Liver (tissue), 9 donors: ENCODE measurements around the gene LHPP. TPM values are rescaled to one million over a fixed set of nuclear protein-coding genes. Genes with fewer than 3 reads are reported as not detected.

Experiments
- DNase-seq: peaks from one replicate; pipeline ENCODE4 v3.0.0-alpha.2; 2017; ENCODE audit warnings: low spot score
- H3K27ac ChIP-seq, 2 donors: one replicate each; pipeline ENCODE4 v1.7.0; 2013; ENCODE audit warnings: inconsistent platforms in 2 of 2, low read length in 2 of 2, control low read depth in 1 of 2, low read depth in 1 of 2, mild to moderate bottlenecking in 1 of 2
- H3K27me3 ChIP-seq, 4 donors: one replicate each; pipeline versions ENCODE4 v1.6.1 to v1.7.0; 2013; ENCODE audit warnings: low read length in 3 of 4, inconsistent platforms in 1 of 4, mild to moderate bottlenecking in 1 of 4, moderate library complexity in 1 of 4; ENCODE audit not compliant: control insufficient read depth in 4 of 4, insufficient read depth in 4 of 4
- H3K36me3 ChIP-seq, 4 donors: one replicate each; pipeline versions ENCODE4 v1.6.1 to v1.7.0; 2013; ENCODE audit warnings: low read length in 3 of 4, mild to moderate bottlenecking in 3 of 4, low read depth in 1 of 4, moderate library complexity in 1 of 4; ENCODE audit not compliant: control insufficient read depth in 4 of 4, insufficient read depth in 3 of 4
- H3K4me1 ChIP-seq, 4 donors: one replicate each; pipeline versions ENCODE4 v1.6.1 to v1.7.0; 2013; ENCODE audit warnings: low read length in 3 of 4, mild to moderate bottlenecking in 3 of 4, moderate library complexity in 1 of 4; ENCODE audit not compliant: control insufficient read depth in 4 of 4, insufficient read depth in 4 of 4
- H3K4me3 ChIP-seq, 3 donors: one replicate each; pipeline versions ENCODE4 v1.6.1 to v1.7.0; 2013; ENCODE audit warnings: low read length in 3 of 3, control low read depth in 1 of 3, low read depth in 1 of 3, mild to moderate bottlenecking in 1 of 3
- H3K9ac ChIP-seq, 2 donors: one replicate each; pipeline ENCODE4 v1.7.0; 2013; ENCODE audit warnings: low read length in 2 of 2, mild to moderate bottlenecking in 2 of 2, moderate library complexity in 2 of 2, control low read depth in 1 of 2, low read depth in 1 of 2
- H3K9me3 ChIP-seq, 4 donors: one replicate each; pipeline versions ENCODE4 v1.6.1 to v1.7.0; 2013; ENCODE audit warnings: low read length in 3 of 4; ENCODE audit not compliant: control insufficient read depth in 4 of 4
- ATF3 ChIP-seq: IDR thresholded peaks from 2 replicates; pipeline ENCODE4 v1.6.1; 2016; ENCODE audit warnings: antibody characterized with exemption
- CTCF ChIP-seq: fragments of 150-350 bp; IDR thresholded peaks from 2 replicates; pipeline ENCODE4 v1.5.1; 2017; ENCODE audit warnings: improper control_type of control experiment, low read depth, low read length; ENCODE audit not compliant: missing input control
- EGR1 ChIP-seq, 2 donors: IDR thresholded peaks; 2 replicates each; pipeline ENCODE4 v1.6.1; 2016 to 2018; ENCODE audit warnings: antibody characterized with exemption in 2 of 2, low read depth in 2 of 2
- FOXA1 ChIP-seq: IDR thresholded peaks from 2 replicates; pipeline ENCODE4 v1.6.1; 2016; ENCODE audit warnings: antibody characterized with exemption
- FOXA2 ChIP-seq: IDR thresholded peaks from 2 replicates; pipeline ENCODE4 v1.6.1; 2016; ENCODE audit warnings: antibody characterized with exemption
- GABPA ChIP-seq, 2 donors: IDR thresholded peaks in 1 of 2; conservative IDR thresholded peaks in 1 of 2; 2 replicates each; pipeline ENCODE4 v1.6.1; 2016; ENCODE audit warnings: antibody characterized with exemption in 2 of 2, mild to moderate bottlenecking in 1 of 2, moderate library complexity in 1 of 2
- HNF4A ChIP-seq, 2 donors: conservative IDR thresholded peaks; 2 replicates each; pipeline ENCODE4 v1.6.1; 2016; ENCODE audit warnings: antibody characterized with exemption in 2 of 2, mild to moderate bottlenecking in 2 of 2
- HNF4G ChIP-seq: IDR thresholded peaks from 2 replicates; pipeline ENCODE4 v1.6.1; 2016; ENCODE audit warnings: antibody characterized with exemption
- JUND ChIP-seq, 2 donors: IDR thresholded peaks; 2 replicates each; pipeline ENCODE4 v1.6.1; 2016; ENCODE audit warnings: antibody characterized with exemption in 2 of 2
- MAX ChIP-seq: IDR thresholded peaks from 2 replicates; pipeline ENCODE4 v1.6.1; 2016; ENCODE audit warnings: antibody characterized with exemption
- NR2F2 ChIP-seq: IDR thresholded peaks from 2 replicates; pipeline ENCODE4 v1.6.1; 2016; ENCODE audit warnings: antibody characterized with exemption
- RAD21 ChIP-seq, 2 donors: IDR thresholded peaks; 2 replicates each; pipeline ENCODE4 v1.6.1; 2016; ENCODE audit warnings: antibody characterized with exemption in 2 of 2, mild to moderate bottlenecking in 2 of 2
- REST ChIP-seq: IDR thresholded peaks from 2 replicates; pipeline ENCODE4 v1.6.1; 2016; ENCODE audit warnings: antibody characterized with exemption, mild to moderate bottlenecking
- RXRA ChIP-seq, 2 donors: IDR thresholded peaks; 2 replicates each; pipeline ENCODE4 v1.6.1; 2017 to 2018; ENCODE audit warnings: antibody characterized with exemption in 2 of 2, mild to moderate bottlenecking in 1 of 2
- SP1 ChIP-seq: IDR thresholded peaks from 2 replicates; pipeline ENCODE4 v1.6.1; 2018; ENCODE audit warnings: antibody characterized with exemption, mild to moderate bottlenecking
- TAF1 ChIP-seq: conservative IDR thresholded peaks from 2 replicates; pipeline ENCODE4 v1.6.1; 2016; ENCODE audit warnings: antibody characterized with exemption, mild to moderate bottlenecking
- YY1 ChIP-seq: IDR thresholded peaks from 2 replicates; pipeline ENCODE4 v1.6.1; 2016; ENCODE audit warnings: antibody characterized with exemption, mild to moderate bottlenecking
- ZBTB33 ChIP-seq: IDR thresholded peaks from 2 replicates; pipeline ENCODE4 v1.6.1; 2016; ENCODE audit warnings: antibody characterized with exemption
- WGBS: extraction: QIAGEN DNeasy Blood & Tissue Kit; methylation state at CpG from one replicate; pipeline ENCODE4 v1.1.7; 2013; 5-methylcytosine and 5-hydroxymethylcytosine counted together
- polyA plus RNA-seq, 2 donors: library from polyadenylated mRNA; stranded (reverse) in 1 of 2; unstranded in 1 of 2; fragments of 200-250 nt in 1 of 2; fragments of >200 nt in 1 of 2; fragmentation: Nextera tagmentation in 1 of 2; extraction: Ambion mirVana in 1 of 2; gene quantifications; one replicate each; pipeline versions ENCODE4 v1.2.1 to v1.2.3, GENCODE V29; 2013 to 2015
- total RNA-seq, 2 donors: library from RNA; depleted of rRNA; stranded (reverse); fragments of >200 nt; gene quantifications; one replicate each; pipeline ENCODE4 v1.2.3, GENCODE V29; 2014
- donor health status: healthy.
- donor health status: healthy.
- donor health status: healthy.
- donor health status: healthy.
- donor health status: healthy.

Gene LHPP
- total and polyA plus RNA-seq, 4 donors = 15.9 to 39.9 (median 26.2) TPM

- no peak overlapping the region for H3K9ac ChIP-seq
- no peaks in the 10 kb centered on the region for H3K27me3 ChIP-seq
- H3K9me3 ChIP-seq = no peaks in the 10 kb centered on the region
- no peak for TF ChIP-seq EGR1 (IDR thresholded peaks at IDR 0.05; ENCODE audit: low read depth in 2 of 2)
- no peak for TF ChIP-seq HNF4G
- no peak for TF ChIP-seq YY1
- TF ChIP-seq MAX = no peak
- TF ChIP-seq ZBTB33 = no peak
- no peak for TF ChIP-seq CTCF
- TF ChIP-seq HNF4A (conservative IDR thresholded peaks at IDR 0.05) = no peak
- no peak for TF ChIP-seq NR2F2
- TF ChIP-seq GABPA (IDR thresholded peaks at IDR 0.05 in 1 of 2, conservative IDR thresholded peaks at IDR 0.05 in 1 of 2) = no peak
- TF ChIP-seq FOXA1 = no peak
- no peak for TF ChIP-seq JUND (IDR thresholded peaks at IDR 0.05)
- no peak for TF ChIP-seq FOXA2
- no peak overlapping the region for H3K27ac ChIP-seq
- no peaks in the 10 kb centered on the region for H3K4me1 ChIP-seq
- no peak for DNase-seq
- peaks cover 0 to 4% (median 2%) of the 10 kb centered on the region in 4 donors for H3K36me3 ChIP-seq
- H3K4me3 ChIP-seq = no peak overlapping the region
- WGBS = 89% methylated on average over 26 of the region's 26 CpGs
These were observed 158.3 kb downstream of the LHPP start for GRCh38 chr10:124619802-124620490.

- 91% methylated on average over 13 of the region's 13 CpGs for WGBS
- TF ChIP-seq TAF1 (no peak), ATF3 (no peak), REST (no peak), NR2F2 (no peak), YY1 (no peak), EGR1 (IDR thresholded peaks at IDR 0.05; ENCODE audit: low read depth in 2 of 2) (no peak), FOXA1 (no peak), SP1 (no peak), ZBTB33 (no peak), FOXA2 (no peak), HNF4G (no peak), GABPA (IDR thresholded peaks at IDR 0.05 in 1 of 2, conservative IDR thresholded peaks at IDR 0.05 in 1 of 2) (no peak), CTCF (no peak), JUND (IDR thresholded peaks at IDR 0.05) (no peak), RXRA (IDR thresholded peaks at IDR 0.05) (no peak), MAX (no peak), HNF4A (conservative IDR thresholded peaks at IDR 0.05) (no peak), RAD21 (IDR thresholded peaks at IDR 0.05) (no peak)
- H3K27me3 ChIP-seq = no peaks in the 10 kb centered on the region
- H3K36me3 ChIP-seq = peaks cover 0 to 4% (median 1%) of the 10 kb centered on the region in 4 donors
- H3K9ac ChIP-seq = no peak overlapping the region
- H3K27ac ChIP-seq = no peak overlapping the region
- no peak for DNase-seq
- H3K9me3 ChIP-seq = no peaks in the 10 kb centered on the region
- no peaks in the 10 kb centered on the region for H3K4me1 ChIP-seq
- H3K4me3 ChIP-seq = no peak overlapping the region
These were observed 160.0 kb downstream of the LHPP start for GRCh38 chr10:124621637-124622036.
